Endothelial cell of umbilical vein (primary cell): Measurements from ENCODE around the gene KRT84. TPM values are rescaled to one million over a fixed set of nuclear protein-coding genes. Genes with fewer than 3 reads are reported as not detected.

Experiments
- BruUV-seq: library from RNA; stranded (reverse); fragments of 400-500 nt; replicated peaks from 2 replicates; lab custom pipeline; 2021; lab: Mats Ljungman, UMichigan
- CTCF ChIA-PET: fragments of 300-600, 350-600 bp; sonication (Branson Sonifier 250); formaldehyde crosslinking; loops from one replicate; lab custom pipeline; 2021; ENCODE audit warnings: antibody characterized with exemption, inconsistent platforms; lab: Charles Lee
- POLR2A ChIA-PET: fragments of 300-600, 350-600 bp; sonication (Branson Sonifier 250); formaldehyde crosslinking; loops from one replicate; lab custom pipeline; 2021; ENCODE audit warnings: antibody characterized with exemption, inconsistent platforms; lab: Charles Lee
- DNase-seq: peaks from one replicate; pipeline ENCODE4 v3.0.0-alpha.2; 2011; ENCODE audit warnings: low read depth, low spot score
- FAIRE-seq: peaks from 2 replicates; lab custom pipeline; 2011; peaks lifted over from hg19 to GRCh38; lab: Jason Lieb, UNC
- H2AFZ ChIP-seq: 2 replicates; pipeline ENCODE4 v1.6.0; 2012; ENCODE audit warnings: low read depth, low read length, control low read depth, inconsistent platforms
- H3K27ac ChIP-seq: 2 replicates; pipeline ENCODE4 v1.5.1; 2011; ENCODE audit warnings: low read depth, mild to moderate bottlenecking, control low read depth, low read length, moderate library complexity; ENCODE audit not compliant: insufficient read depth
- H3K27me3 ChIP-seq, 2 experiments: 2 replicates each; pipeline versions ENCODE4 v1.6.0 to v1.6.1; 2011; ENCODE audit warnings: low read length in 2 of 2, mixed read lengths in 1 of 2; ENCODE audit not compliant: control insufficient read depth in 2 of 2, insufficient read depth in 2 of 2
- H3K36me3 ChIP-seq, 2 experiments: 2 replicates in 1 of 2; 3 replicates in 1 of 2; pipeline ENCODE4 v1.5.1; 2011; ENCODE audit warnings: low read length in 2 of 2, mild to moderate bottlenecking in 1 of 2, moderate library complexity in 1 of 2; ENCODE audit not compliant: control insufficient read depth in 2 of 2, insufficient read depth in 2 of 2; ENCODE audit errors: extremely low read depth in 1 of 2
- H3K4me1 ChIP-seq: 3 replicates; pipeline ENCODE4 v1.5.1; 2011; ENCODE audit warnings: mild to moderate bottlenecking, low read length; ENCODE audit not compliant: control insufficient read depth, insufficient read depth; ENCODE audit errors: extremely low read depth
- H3K4me2 ChIP-seq: 2 replicates; pipeline ENCODE4 v1.6.1; 2011; ENCODE audit warnings: low read length, control low read depth, mixed read lengths; ENCODE audit not compliant: insufficient read depth
- H3K4me3 ChIP-seq, 3 experiments: fragments of 200-600 bp in 1 of 3; sonication (generic), shearing (Covaris generic) in 1 of 3; replicated peaks in 1 of 3; 2 replicates each; pipeline ENCODE4 v1.5.1; 2011 to 2016; ENCODE audit warnings: control low read depth in 3 of 3, low read length in 3 of 3, mild to moderate bottlenecking in 2 of 3, inconsistent platforms in 1 of 3, low read depth in 1 of 3, moderate library complexity in 1 of 3; ENCODE audit not compliant: insufficient read depth in 1 of 3
- H3K79me2 ChIP-seq: 2 replicates; pipeline ENCODE4 v1.6.0; 2012; ENCODE audit warnings: low read length, inconsistent platforms; ENCODE audit not compliant: control insufficient read depth, insufficient read depth
- H3K9ac ChIP-seq: replicated peaks from 2 replicates; pipeline ENCODE3; 2011; ENCODE audit warnings: low read length, control low read depth; ENCODE audit not compliant: insufficient read depth; ENCODE audit errors: extremely low read depth
- H3K9me1 ChIP-seq: replicated peaks from 3 replicates; pipeline ENCODE4 v1.6.0; 2011; ENCODE audit warnings: mild to moderate bottlenecking, low read length; ENCODE audit not compliant: control insufficient read depth, insufficient read depth; ENCODE audit errors: extremely low read depth
- H3K9me3 ChIP-seq: replicated peaks from 2 replicates; pipeline ENCODE4 v1.5.1; 2012; ENCODE audit warnings: low read length, inconsistent platforms; ENCODE audit not compliant: control insufficient read depth, insufficient read depth
- H4K20me1 ChIP-seq: replicated peaks from 2 replicates; pipeline ENCODE3; 2011; ENCODE audit warnings: mild to moderate bottlenecking, low read length; ENCODE audit not compliant: control insufficient read depth, insufficient read depth; ENCODE audit errors: extremely low read depth
- CTCF ChIP-seq, 2 donors: IDR thresholded peaks; 1 replicate in 1 of 2; 2 replicates in 1 of 2; pipeline ENCODE4 v1.5.1; 2011; ENCODE audit warnings: low read length in 2 of 2, mild to moderate bottlenecking in 2 of 2, moderate library complexity in 2 of 2, control low read depth in 1 of 2, inconsistent platforms in 1 of 2, low read depth in 1 of 2; ENCODE audit not compliant: insufficient read depth in 1 of 2; ENCODE audit errors: extremely low read depth in 1 of 2
- EZH2 ChIP-seq: IDR thresholded peaks from 2 replicates; pipeline ENCODE4 v1.6.1; 2012; ENCODE audit warnings: borderline replicate concordance, low read depth, mild to moderate bottlenecking, moderate library complexity, low read length, inconsistent platforms; ENCODE audit not compliant: severe bottlenecking
- FOS ChIP-seq: IDR thresholded peaks from 2 replicates; pipeline ENCODE4 v1.6.1; 2011; ENCODE audit warnings: mild to moderate bottlenecking, low read length, moderate library complexity, borderline replicate concordance; ENCODE audit not compliant: insufficient read depth
- GATA2 ChIP-seq: IDR thresholded peaks from 2 replicates; pipeline ENCODE4 v1.7.0; 2011; ENCODE audit warnings: low read depth, mild to moderate bottlenecking, moderate library complexity, mixed read lengths, low read length; ENCODE audit not compliant: insufficient read length, insufficient read depth
- JUN ChIP-seq: IDR thresholded peaks from 2 replicates; pipeline ENCODE4 v1.6.1; 2011; ENCODE audit warnings: borderline replicate concordance, low read depth; ENCODE audit not compliant: insufficient read length, insufficient read depth
- MAX ChIP-seq: IDR thresholded peaks from 2 replicates; pipeline ENCODE4 v1.6.1; 2011; ENCODE audit not compliant: insufficient read depth, insufficient read length
- MYC ChIP-seq: IDR thresholded peaks from one replicate; pipeline ENCODE4 v1.6.1; 2011; ENCODE audit warnings: mild to moderate bottlenecking, low read depth, low read length
- POLR2A ChIP-seq: IDR thresholded peaks from 2 replicates; pipeline ENCODE4 v1.6.1; 2012; ENCODE audit warnings: low read depth, mild to moderate bottlenecking, control low read depth, low read length
- POLR2AphosphoS5 ChIP-seq: IDR thresholded peaks from 2 replicates; pipeline ENCODE4 v1.6.1; 2012; ENCODE audit warnings: low read depth, mild to moderate bottlenecking, control low read depth, low read length, moderate library complexity; ENCODE audit not compliant: insufficient read depth
- dilution Hi-C: fragments of 300-500 bp; cut with MboI; formaldehyde crosslinking; loops from one replicate; pipeline ENCODE4 v1.15.0; 2019; ENCODE audit warnings: low sequenced_read_pairs; ENCODE audit not compliant: extremely low pct_ligation_motif_present
- intact Hi-C: fragments of 100-400 bp; cut with micrococcal nuclease; formaldehyde crosslinking; loops from one replicate; pipeline ENCODE4 v1.10.0; 2022
- polyA plus RNA-seq, 4 experiments: library from polyadenylated mRNA; depleted of rRNA in 3 of 4; stranded (reverse) in 3 of 4; unstranded in 1 of 4; fragments of >200 nt; gene quantifications; 2 replicates each; pipeline versions ENCODE4 v1.2.1 to v1.2.3, GENCODE V29; 2011 to 2012; ENCODE audit warnings: missing spikeins in 1 of 4
- total RNA-seq: library from RNA; stranded (reverse); gene quantifications from 2 replicates; pipeline ENCODE4 v1.2.3, GENCODE V29; 2021

The KRT84 gene
- total and polyA plus RNA-seq, 2 donors (not counting 3 experiments of a cell fraction or from before 2014, with no cell fraction given), result not detected

- FAIRE-seq, result no peak
- BruUV-seq, result no TSS peak
These were observed 48.4 kb downstream of the KRT84 start for GRCh38 chr12:52337054-52337453.

GRCh38 chr12:52336641-52337040 is 48.8 kb downstream of the KRT84 start:
- Histone ChIP-seq H3K9me3 (no peaks in the 10 kb centered on the region), H3K27me3 (peaks cover 18 to 20% of the 10 kb centered on the region in 2 experiments), H3K36me3 (no peaks in the 10 kb centered on the region), H3K9ac (no peak overlapping the region), H2AFZ (no peak overlapping the region), H3K27ac (no peak overlapping the region), H3K79me2 (no peaks in the 10 kb centered on the region), H3K4me2 (no peak overlapping the region), H3K4me3 (no peak overlapping the region), H4K20me1 (no peaks in the 10 kb centered on the region), H3K9me1 (no peaks in the 10 kb centered on the region), H3K4me1 (no peaks in the 10 kb centered on the region)
- no peak for FAIRE-seq
- dilution Hi-C loops, result no loop called here
- TF ChIP-seq MYC (no peak), JUN (no peak), POLR2A (no peak), MAX (no peak), FOS (no peak), POLR2AphosphoS5 (no peak), CTCF (IDR thresholded peaks at IDR 0.05; ENCODE audit: extremely low read depth in 1 of 2, insufficient read depth in 1 of 2, low read depth in 1 of 2, low read length in 2 of 2) (no peak), GATA2 (no peak), EZH2 (no peak)
- no TSS peak for BruUV-seq
- no peak for DNase-seq
- ChIA-PET POLR2A (no interaction called here), CTCF (interaction anchor here (1.1 to 2.6 kb wide), 3 partner anchors 9 to 534 kb away, joined by 3 to 24 read pairs (median 5); no protein-coding TSS in a partner anchor)
- intact Hi-C loops, result no loop called here

More at GRCh38 chr12:52337054-52337453, 48.4 kb downstream of the KRT84 start:
- Histone ChIP-seq H3K4me1 (no peaks in the 10 kb centered on the region), H3K4me2 (no peak overlapping the region), H3K79me2 (no peaks in the 10 kb centered on the region), H3K27me3 (peaks cover 18 to 20% of the 10 kb centered on the region in 2 experiments), H3K4me3 (no peak overlapping the region), H2AFZ (no peak overlapping the region), H3K9me3 (no peaks in the 10 kb centered on the region), H4K20me1 (no peaks in the 10 kb centered on the region), H3K36me3 (no peaks in the 10 kb centered on the region), H3K27ac (no peak overlapping the region), H3K9me1 (no peaks in the 10 kb centered on the region), H3K9ac (no peak overlapping the region)
- ChIA-PET POLR2A (no interaction called here), CTCF (interaction anchor here (1.1 to 2.6 kb wide), 3 partner anchors 9 to 534 kb away, joined by 3 to 24 read pairs (median 5); no protein-coding TSS in a partner anchor)
- TF ChIP-seq FOS (peak; percentile 25), JUN (no peak)
- DNase-seq, result no peak
- dilution Hi-C loops, result no loop called here
- intact Hi-C loops, result no loop called here
